H1 (cell line): ENCODE data around the gene ECT2L. TPM values are rescaled to one million over a fixed set of nuclear protein-coding genes. Genes with fewer than 3 reads are reported as not detected.

Experiments used
- CTCF ChIA-PET: fragments of 300-600 bp; sonication (Branson Sonifier 250); formaldehyde crosslinking; loops from one replicate; lab custom pipeline; 2021; ENCODE audit not compliant: partially characterized antibody; lab: Charles Lee
- POLR2A ChIA-PET: fragments of 300-600 bp; sonication (Branson Sonifier 250); formaldehyde crosslinking; loops from one replicate; lab custom pipeline; 2021; ENCODE audit warnings: inconsistent platforms; ENCODE audit not compliant: partially characterized antibody; lab: Charles Lee
- DNase-seq, 2 experiments: peaks; one replicate each; pipeline versions ENCODE4 v3.0.0 to v3.0.0-alpha.2; 2010 to 2022; ENCODE audit warnings: low spot score in 2 of 2, low read depth in 1 of 2, mixed read lengths in 1 of 2
- FAIRE-seq: peaks from 2 replicates; lab custom pipeline; 2011; peaks lifted over from hg19 to GRCh38; lab: Jason Lieb, UNC
- H2AFZ ChIP-seq: 2 replicates; pipeline ENCODE4 v1.8.1; 2012; ENCODE audit warnings: low read length, inconsistent platforms
- H2AK5ac ChIP-seq: 2 replicates; pipeline ENCODE4 v1.6.1; 2013; ENCODE audit warnings: low read depth, low read length
- H2BK120ac ChIP-seq: replicated peaks from 2 replicates; pipeline ENCODE3; 2013; ENCODE audit warnings: low read depth, low read length, inconsistent platforms
- H2BK12ac ChIP-seq: 2 replicates; pipeline ENCODE4 v1.6.1; 2013; ENCODE audit warnings: low read depth, low read length
- H2BK15ac ChIP-seq: 2 replicates; pipeline ENCODE4 v1.6.1; 2013; ENCODE audit warnings: low read length
- H2BK20ac ChIP-seq: 2 replicates; pipeline ENCODE4 v1.6.1; 2013; ENCODE audit warnings: low read length
- H2BK5ac ChIP-seq: 2 replicates; pipeline ENCODE4 v1.6.1; 2013; ENCODE audit warnings: low read depth, low read length
- H3K14ac ChIP-seq: 2 replicates; pipeline ENCODE4 v1.6.1; 2013; ENCODE audit warnings: inconsistent platforms; ENCODE audit not compliant: insufficient read length
- H3K18ac ChIP-seq: 2 replicates; pipeline ENCODE4 v1.6.1; 2013; ENCODE audit warnings: low read length; ENCODE audit errors: extremely low read depth
- H3K23ac ChIP-seq: 2 replicates; pipeline ENCODE4 v1.6.1; 2013; ENCODE audit warnings: inconsistent platforms; ENCODE audit not compliant: insufficient read length
- H3K23me2 ChIP-seq: 2 replicates; pipeline ENCODE4 v1.6.1; 2013; ENCODE audit warnings: low read depth, low read length
- H3K27ac ChIP-seq: 2 replicates; pipeline ENCODE4 v1.6.1; 2011; ENCODE audit warnings: low read depth, low read length, inconsistent platforms
- H3K27me3 ChIP-seq, 4 experiments: replicated peaks in 1 of 4; 1 replicate in 1 of 4; 2 replicates in 3 of 4; pipeline versions ENCODE4 v1.6.1 to v1.8.1; 2011 to 2013; ENCODE audit warnings: low read length in 3 of 4, mild to moderate bottlenecking in 3 of 4, inconsistent platforms in 2 of 4, mixed read lengths in 2 of 4, moderate library complexity in 1 of 4; ENCODE audit not compliant: control insufficient read depth in 3 of 4, insufficient read depth in 3 of 4; ENCODE audit errors: extremely low read depth in 1 of 4
- H3K36me3 ChIP-seq, 4 experiments: 2 replicates each; pipeline versions ENCODE4 v1.6.1 to v1.8.1; 2011 to 2013; ENCODE audit warnings: mild to moderate bottlenecking in 4 of 4, low read length in 3 of 4, moderate library complexity in 2 of 4, control low read depth in 1 of 4, inconsistent platforms in 1 of 4; ENCODE audit not compliant: insufficient read depth in 4 of 4, control insufficient read depth in 2 of 4
- H3K4ac ChIP-seq: replicated peaks from 2 replicates; pipeline ENCODE3; 2013; ENCODE audit warnings: low read length, low read depth, mixed read lengths, inconsistent platforms; ENCODE audit not compliant: insufficient read length
- H3K4me1 ChIP-seq, 4 experiments: replicated peaks in 1 of 4; 1 replicate in 1 of 4; 2 replicates in 3 of 4; pipeline versions ENCODE4 v1.6.1 to v1.8.1; 2011 to 2013; ENCODE audit warnings: low read length in 3 of 4, inconsistent platforms in 2 of 4, mixed read lengths in 1 of 4; ENCODE audit not compliant: insufficient read depth in 4 of 4, control insufficient read depth in 3 of 4
- H3K4me2 ChIP-seq, 2 experiments: 2 replicates each; pipeline versions ENCODE4 v1.6.1 to v1.8.1; 2011 to 2013; ENCODE audit warnings: low read depth in 2 of 2, low read length in 2 of 2, control low read depth in 1 of 2, inconsistent platforms in 1 of 2, mild to moderate bottlenecking in 1 of 2; ENCODE audit not compliant: insufficient read depth in 1 of 2
- H3K4me3 ChIP-seq, 4 experiments: fragments of 200-600, 300-600 bp in 1 of 4; sonication (generic), shearing (Covaris generic), sonication (Bioruptor Twin) in 1 of 4; 2 replicates each; pipeline versions ENCODE4 v1.5.1 to v1.8.1; 2011 to 2016; ENCODE audit warnings: low read length in 4 of 4, low read depth in 3 of 4, control low read depth in 2 of 4, inconsistent platforms in 2 of 4, mild to moderate bottlenecking in 2 of 4, mixed read lengths in 1 of 4, moderate library complexity in 1 of 4; ENCODE audit not compliant: insufficient read depth in 2 of 4; ENCODE audit errors: extremely low read depth in 1 of 4
- H3K56ac ChIP-seq: replicated peaks from 2 replicates; pipeline ENCODE3; 2013; ENCODE audit warnings: low read depth, mild to moderate bottlenecking, mixed read lengths, low read length, inconsistent platforms; ENCODE audit not compliant: insufficient read length
- H3K79me1 ChIP-seq: 2 replicates; pipeline ENCODE4 v1.6.1; 2013; ENCODE audit warnings: low read depth, low read length, control low read depth
- H3K79me2 ChIP-seq, 2 experiments: 2 replicates each; pipeline versions ENCODE4 v1.6.1 to v1.8.1; 2012 to 2013; ENCODE audit warnings: low read length in 2 of 2, mild to moderate bottlenecking in 2 of 2, inconsistent platforms in 1 of 2; ENCODE audit not compliant: insufficient read depth in 2 of 2, control insufficient read depth in 1 of 2
- H3K9ac ChIP-seq, 4 experiments: replicated peaks in 1 of 4; 1 replicate in 1 of 4; 2 replicates in 3 of 4; pipeline versions ENCODE4 v1.6.1 to v1.8.1; 2011 to 2013; ENCODE audit warnings: low read depth in 3 of 4, low read length in 3 of 4, control low read depth in 2 of 4, mild to moderate bottlenecking in 2 of 4, moderate library complexity in 2 of 4, inconsistent platforms in 1 of 4; ENCODE audit errors: extremely low read depth in 1 of 4
- H3K9me3 ChIP-seq, 2 experiments: 2 replicates each; pipeline versions ENCODE4 v1.6.1 to v1.8.1; 2012 to 2013; ENCODE audit warnings: mild to moderate bottlenecking in 2 of 2, moderate library complexity in 2 of 2, control low read depth in 1 of 2, inconsistent platforms in 1 of 2, low read depth in 1 of 2, low read length in 1 of 2, mixed read lengths in 1 of 2; ENCODE audit not compliant: insufficient read depth in 2 of 2
- H4K20me1 ChIP-seq, 2 experiments: replicated peaks in 1 of 2; 2 replicates each; pipeline versions ENCODE3 to v1.8.1; 2011 to 2013; ENCODE audit warnings: inconsistent platforms in 2 of 2, low read length in 2 of 2, mild to moderate bottlenecking in 1 of 2; ENCODE audit not compliant: insufficient read depth in 2 of 2, control insufficient read depth in 1 of 2
- H4K5ac ChIP-seq: 2 replicates; pipeline ENCODE4 v1.6.1; 2013; ENCODE audit warnings: low read length, low read depth, mixed read lengths, inconsistent platforms; ENCODE audit not compliant: insufficient read length
- H4K8ac ChIP-seq: 2 replicates; pipeline ENCODE4 v1.8.0; 2013; ENCODE audit warnings: mild to moderate bottlenecking, moderate library complexity, low read length, inconsistent platforms; ENCODE audit not compliant: insufficient read depth; ENCODE audit errors: extremely low read depth
- H4K91ac ChIP-seq: replicated peaks from 2 replicates; pipeline ENCODE3; 2013; ENCODE audit warnings: low read length, mixed read lengths, inconsistent platforms; ENCODE audit not compliant: insufficient read length
- BRCA1 ChIP-seq: IDR thresholded peaks from 2 replicates; pipeline ENCODE4 v1.6.1; 2012; ENCODE audit warnings: low read depth, low read length, improper control_type of control experiment
- CBX5 ChIP-seq: fragments of 300-800, 300-1000 bp; sonication (generic); IDR thresholded peaks from 2 replicates; pipeline ENCODE4 v1.7.1; 2016; ENCODE audit warnings: antibody characterized with exemption, low read length, low read depth
- GTF2F1 ChIP-seq: IDR thresholded peaks from 2 replicates; pipeline ENCODE4 v1.6.1; 2012; ENCODE audit warnings: low read depth, low read length, improper control_type of control experiment, borderline replicate concordance
- HDAC6 ChIP-seq: IDR thresholded peaks from one replicate; pipeline ENCODE4 v1.7.1; 2012; ENCODE audit warnings: low read depth, mild to moderate bottlenecking, inconsistent platforms, low read length, moderate library complexity
- JUND ChIP-seq: IDR thresholded peaks from 2 replicates; pipeline ENCODE4 v1.6.1; 2011; ENCODE audit warnings: mild to moderate bottlenecking, improper control_type of control experiment, low read length
- KDM1A ChIP-seq: fragments of 200-600, 300-600 bp; sonication (generic); IDR thresholded peaks from 2 replicates; pipeline ENCODE4 v1.7.1; 2016; ENCODE audit warnings: mild to moderate bottlenecking, low read length, borderline replicate concordance
- KDM4A ChIP-seq: IDR thresholded peaks from one replicate; pipeline ENCODE4 v1.7.1; 2012; ENCODE audit warnings: low read depth, mild to moderate bottlenecking, moderate library complexity, low read length, inconsistent platforms; ENCODE audit not compliant: severe bottlenecking
- PHF8 ChIP-seq: fragments of 200-600 bp; sonication (generic); conservative IDR thresholded peaks from 2 replicates; pipeline ENCODE4 v1.7.1; 2012; ENCODE audit warnings: low read depth, mild to moderate bottlenecking, inconsistent platforms, low read length, moderate library complexity
- RBBP5 ChIP-seq: IDR thresholded peaks from 2 replicates; pipeline ENCODE4 v1.7.1; 2012; ENCODE audit warnings: low read depth, mild to moderate bottlenecking, inconsistent platforms, low read length, moderate library complexity, borderline replicate concordance
- RNF2 ChIP-seq: fragments of 200-900, 300-1000 bp; sonication (generic); IDR thresholded peaks from 2 replicates; pipeline ENCODE4 v1.7.1; 2016; ENCODE audit warnings: borderline replicate concordance, low read depth, mild to moderate bottlenecking, antibody characterized with exemption, low read length; ENCODE audit not compliant: poor library complexity, severe bottlenecking; ENCODE audit errors: missing control alignments
- SAP30 ChIP-seq: fragments of 300-600 bp; sonication (generic); IDR thresholded peaks from 2 replicates; pipeline ENCODE4 v1.7.1; 2012; ENCODE audit warnings: low read length, moderate library complexity, mild to moderate bottlenecking, inconsistent platforms; ENCODE audit not compliant: insufficient read depth, insufficient replicate concordance
- SP1 ChIP-seq: IDR thresholded peaks from 2 replicates; pipeline ENCODE4 v1.6.1; 2011; ENCODE audit warnings: low read depth, low read length
- SP4 ChIP-seq: IDR thresholded peaks from 2 replicates; pipeline ENCODE4 v1.6.1; 2012; ENCODE audit warnings: low read length, inconsistent platforms
- TEAD4 ChIP-seq: IDR thresholded peaks from 2 replicates; pipeline ENCODE4 v1.6.1; 2012; ENCODE audit warnings: low read depth, low read length, inconsistent platforms, mixed read lengths
- ZNF274 ChIP-seq: IDR thresholded peaks from 2 replicates; pipeline ENCODE4 v1.7.0; 2012; ENCODE audit warnings: low read length, borderline replicate concordance; ENCODE audit errors: extremely low read depth
- WGBS, 2 experiments: shearing (Covaris generic) in 1 of 2; methylation state at CpG; one replicate each; pipeline versions ENCODE4 v1.1.6 to v1.1.7; 2013 to 2015; ENCODE audit warnings: low lambda C conversion rate in 2 of 2, mixed read lengths in 2 of 2, inconsistent platforms in 1 of 2, low coverage in 1 of 2, missing lambda C conversion rate in 1 of 2; ENCODE audit not compliant: insufficient replicate concordance in 2 of 2, insufficient coverage in 1 of 2, insufficient read length in 1 of 2; ENCODE audit errors: extremely low coverage in 1 of 2, missing lambda C conversion rate in 1 of 2; 5-methylcytosine and 5-hydroxymethylcytosine counted together
- polyA plus RNA-seq, 7 experiments: library from polyadenylated mRNA; depleted of rRNA in 3 of 7; stranded (reverse) in 5 of 7; unstranded in 2 of 7; fragments of >200 nt in 5 of 7; fragments of 200-250 nt in 2 of 7; gene quantifications; 1 replicate in 5 of 7; 2 replicates in 1 of 7; 4 replicates in 1 of 7; pipeline versions ENCODE4 v1.2.1 to v1.2.3, GENCODE V29; 2011 to 2013; ENCODE audit warnings: missing spikeins in 2 of 7, mixed read lengths in 2 of 7
- total RNA-seq: library from RNA; stranded (reverse); fragmentation: NEBNext Ultra II Directional; extraction: Animal tissue kit (Norgen Biotek cat#: 25700); gene quantifications from 2 replicates; pipeline ENCODE4 v1.2.1, GENCODE V29; 2021

Gene ECT2L
- total and polyA plus RNA-seq, 2 of the 8 experiments (the other 6 are each of a cell fraction or from before 2014, with no cell fraction given): not detected

DNA sequence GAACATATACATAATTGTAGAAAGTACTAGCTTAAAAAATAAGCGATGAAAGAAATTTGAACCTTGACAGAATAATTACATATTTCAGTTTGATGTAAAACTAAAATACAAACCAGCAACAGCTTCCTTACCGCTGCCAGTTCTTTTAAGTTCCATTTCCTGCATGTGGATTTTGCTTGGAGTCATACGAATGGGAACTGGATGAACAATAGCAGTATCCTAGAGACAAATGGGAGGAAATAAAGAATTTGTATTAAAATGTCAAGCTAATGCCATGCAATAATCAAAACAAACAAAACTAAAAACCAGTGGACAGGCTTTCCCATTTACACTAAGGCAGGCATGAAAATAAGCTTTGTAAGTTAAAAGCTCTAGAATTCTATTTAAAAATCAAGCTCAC lies 125.0 kb downstream of the ECT2L start:
- Histone ChIP-seq H2BK120ac (no peak overlapping the region), H2AFZ (no peak overlapping the region), H3K23ac (no peak overlapping the region), H4K91ac (no peak overlapping the region), H3K4ac (no peak overlapping the region), H3K14ac (no peak overlapping the region), H3K27me3 (no peaks in the 10 kb centered on the region), H2BK12ac (no peak overlapping the region), H3K56ac (no peak overlapping the region), H2BK5ac (no peak overlapping the region), H3K79me2 (no peaks in the 10 kb centered on the region), H2BK15ac (no peak overlapping the region), H3K9me3 (no peaks in the 10 kb centered on the region), H3K4me3 (no peak overlapping the region), H2AK5ac (no peak overlapping the region), H3K36me3 (peaks cover 2 to 40% (median 8%) of the 10 kb centered on the region in 4 experiments; a peak in 7 of 8 replicates), H3K4me2 (no peak overlapping the region), H3K79me1 (no peaks in the 10 kb centered on the region), H3K27ac (no peak overlapping the region), H3K18ac (no peak overlapping the region), H3K9ac (no peak overlapping the region), H2BK20ac (no peak overlapping the region), H3K23me2 (no peaks in the 10 kb centered on the region), H4K8ac (no peak overlapping the region), H3K4me1 (no peaks in the 10 kb centered on the region), H4K20me1 (no peaks in the 10 kb centered on the region), H4K5ac (no peak overlapping the region)
- 93% methylated on average over 3 of the region's 3 CpGs; no CpG with 5 or more reads in 1 of the 2 experiments for WGBS, 2 experiments
- DNase-seq: no peak
- CTCF ChIA-PET: interaction anchor here (0.7 to 2.3 kb wide), 2 partner anchors 22 to 105 kb away, joined by 4 to 11 read pairs; no protein-coding TSS in a partner anchor
- POLR2A ChIA-PET: no interaction called here
- FAIRE-seq: no peak
- TF ChIP-seq KDM4A (no peak), RNF2 (no peak), TEAD4 (no peak), SP4 (no peak), CBX5 (no peak), SP1 (no peak), JUND (no peak), KDM1A (no peak), PHF8 (no peak), GTF2F1 (no peak), ZNF274 (no peak), HDAC6 (no peak), RBBP5 (no peak), BRCA1 (no peak), SAP30 (no peak)
